B cell (primary cell): ENCODE data around the gene MUS81. TPM values are rescaled to one million over a fixed set of nuclear protein-coding genes. Genes with fewer than 3 reads are reported as not detected.

Experiments
- ATAC-seq: fragments of 200-7000 bp; cut with Tn5 transposase; one replicate; pipeline ENCODE4 v1.10.0; 2021; ENCODE audit warnings: low read depth, mild to moderate bottlenecking, moderate number of reproducible peaks, moderate library complexity
- CTCF ChIA-PET: fragments of 350-600 bp; sonication (Branson Sonifier 250); formaldehyde crosslinking; loops from one replicate; lab custom pipeline; 2021; ENCODE audit warnings: antibody characterized with exemption, inconsistent platforms; lab: Charles Lee
- POLR2A ChIA-PET: fragments of 350-600 bp; sonication (Branson Sonifier 250); formaldehyde crosslinking; loops from one replicate; lab custom pipeline; 2021; ENCODE audit warnings: antibody characterized with exemption; lab: Charles Lee
- DNase-seq: peaks from one replicate; pipeline ENCODE4 v3.0.0; 2013
- H2AFZ ChIP-seq: 2 replicates; pipeline ENCODE4 v1.6.1; 2012; ENCODE audit warnings: mild to moderate bottlenecking, low read depth, low read length; ENCODE audit not compliant: insufficient read depth, poor library complexity, severe bottlenecking
- H3K27ac ChIP-seq, 2 donors: 1 replicate in 1 of 2; 2 replicates in 1 of 2; pipeline ENCODE4 v1.5.1; 2012 to 2013; ENCODE audit warnings: low read length in 2 of 2, mild to moderate bottlenecking in 2 of 2, moderate library complexity in 1 of 2
- H3K27me3 ChIP-seq, 4 experiments: fragments of 200-600 bp in 1 of 4; sonication (generic) in 1 of 4; replicated peaks in 1 of 4; 1 replicate in 2 of 4; 2 replicates in 2 of 4; pipeline versions ENCODE4 v1.6.1 to v1.7.0; 2013 to 2016; ENCODE audit warnings: low read length in 3 of 4, mild to moderate bottlenecking in 2 of 4, mixed read lengths in 1 of 4, moderate library complexity in 1 of 4; ENCODE audit not compliant: insufficient read depth in 4 of 4, control insufficient read depth in 3 of 4; ENCODE audit errors: control extremely low read depth in 1 of 4
- H3K36me3 ChIP-seq, 2 experiments: replicated peaks in 1 of 2; 1 replicate in 1 of 2; 2 replicates in 1 of 2; pipeline versions ENCODE4 v1.6.1 to v1.7.1; 2013; ENCODE audit warnings: low read length in 1 of 2; ENCODE audit not compliant: insufficient read depth in 2 of 2, control insufficient read depth in 1 of 2; ENCODE audit errors: control extremely low read depth in 1 of 2, extremely low read depth in 1 of 2
- H3K4me1 ChIP-seq, 2 donors: fragments of 200-600 bp in 1 of 2; sonication (generic) in 1 of 2; 1 replicate in 1 of 2; 2 replicates in 1 of 2; pipeline versions ENCODE4 v1.5.1 to v1.6.1; 2013 to 2017; ENCODE audit warnings: low read length in 2 of 2; ENCODE audit not compliant: control insufficient read depth in 2 of 2, insufficient read depth in 2 of 2
- H3K4me2 ChIP-seq: replicated peaks from 2 replicates; pipeline ENCODE3; 2012; ENCODE audit warnings: mild to moderate bottlenecking, low read depth, low read length; ENCODE audit not compliant: poor library complexity, severe bottlenecking
- H3K4me3 ChIP-seq, 5 experiments: fragments of 200-600 bp in 1 of 5; sonication (generic) in 1 of 5; 1 replicate in 3 of 5; 2 replicates in 2 of 5; pipeline versions ENCODE4 v1.5.1 to v1.7.0; 2011 to 2016; ENCODE audit warnings: low read length in 4 of 5, mild to moderate bottlenecking in 4 of 5, low read depth in 2 of 5, control low read depth in 1 of 5, moderate library complexity in 1 of 5; ENCODE audit not compliant: insufficient read depth in 1 of 5; ENCODE audit errors: control extremely low read depth in 1 of 5, extremely low read depth in 1 of 5
- H3K79me2 ChIP-seq: fragments of 200-600 bp; sonication (generic); one replicate; pipeline ENCODE4 v1.6.0; 2016; ENCODE audit warnings: low read length; ENCODE audit not compliant: control insufficient read depth, insufficient read depth
- H3K9ac ChIP-seq: fragments of 200-600 bp; sonication (generic); 2 replicates; pipeline ENCODE4 v1.6.1; 2017; ENCODE audit warnings: mild to moderate bottlenecking, low read length, moderate library complexity
- H3K9me3 ChIP-seq, 3 donors: one replicate each; pipeline versions ENCODE4 v1.6.1 to v1.7.1; 2013; ENCODE audit warnings: low read length in 2 of 3; ENCODE audit not compliant: control insufficient read depth in 2 of 3, insufficient read depth in 1 of 3; ENCODE audit errors: control extremely low read depth in 1 of 3
- H4K20me1 ChIP-seq: 2 replicates; pipeline ENCODE4 v1.6.0; 2012; ENCODE audit warnings: mild to moderate bottlenecking, low read length; ENCODE audit not compliant: insufficient read depth, control insufficient read depth, poor library complexity, severe bottlenecking
- H3K27ac Mint-ChIP-seq: one replicate; pipeline ENCODE4 v1.8.0; 2021; ENCODE audit warnings: mixed read lengths
- H3K27me3 Mint-ChIP-seq: one replicate; pipeline ENCODE4 v1.8.0; 2021; ENCODE audit warnings: mixed read lengths
- H3K4me1 Mint-ChIP-seq: one replicate; pipeline ENCODE4 v1.8.0; 2021; ENCODE audit warnings: mixed read lengths
- H3K4me3 Mint-ChIP-seq: one replicate; pipeline ENCODE4 v1.8.0; 2021; ENCODE audit warnings: mixed read lengths
- H3K9me3 Mint-ChIP-seq: one replicate; pipeline ENCODE4 v1.8.0; 2022; ENCODE audit warnings: mixed read lengths; ENCODE audit not compliant: insufficient read depth
- CTCF ChIP-seq: fragments of 200-600 bp; IDR thresholded peaks from one replicate; pipeline ENCODE4 v1.8.0; 2022; ENCODE audit warnings: antibody characterized with exemption, mild to moderate bottlenecking
- EZH2 ChIP-seq: IDR thresholded peaks from 2 replicates; pipeline ENCODE4 v1.6.1; 2012; ENCODE audit warnings: borderline replicate concordance, low read depth, mild to moderate bottlenecking, moderate library complexity, low read length; ENCODE audit not compliant: insufficient read depth, poor library complexity, severe bottlenecking
- WGBS: methylation state at CpG from one replicate; pipeline ENCODE4 v1.1.5; 2013; ENCODE audit warnings: missing lambda C conversion rate; ENCODE audit not compliant: insufficient coverage; 5-methylcytosine and 5-hydroxymethylcytosine counted together
- intact Hi-C: fragments of 100-400 bp; cut with micrococcal nuclease; formaldehyde crosslinking; loops from one replicate; pipeline ENCODE4 v1.10.0; 2022
- polyA plus RNA-seq: library from polyadenylated mRNA; depleted of rRNA; stranded (reverse); fragments of >200 nt; gene quantifications from 2 replicates; pipeline ENCODE4 v1.2.3, GENCODE V29; 2012
- total RNA-seq, 2 donors: library from RNA; stranded (reverse); fragments of 120-200 nt in 1 of 2; gene quantifications; 1 replicate in 1 of 2; 2 replicates in 1 of 2; pipeline versions ENCODE4 v1.2.3 to v1.2.4, GENCODE V29; 2013 to 2022

The MUS81 gene
- total and polyA plus RNA-seq, 2 donors (not counting 1 experiment from before 2014, with no cell fraction given), result 74.5 to 134 TPM

GRCh38 chr11:65903715-65904114, 43.5 kb downstream of the MUS81 start:
- no peak overlapping the region for H2AFZ ChIP-seq
- H3K79me2 ChIP-seq, result no peaks in the 10 kb centered on the region
- H3K36me3 ChIP-seq, result no peaks in the 10 kb centered on the region
- TF ChIP-seq CTCF, result no peak
- TF ChIP-seq EZH2, result no peak
- 98% methylated on average over 7 of the region's 8 CpGs for WGBS
- no peak overlapping the region for H3K4me3 ChIP-seq
- Mint-ChIP-seq H3K27me3 (peaks cover 29% of the 10 kb centered on the region), H3K4me1 (peaks cover 10% of the 10 kb centered on the region), H3K27ac (no peak overlapping the region), H3K4me3 (no peak overlapping the region), H3K9me3 (no peaks in the 10 kb centered on the region)
- H3K27ac ChIP-seq, result no peak overlapping the region
- peaks cover 0 to 10% (median 0%) of the 10 kb centered on the region in 3 donors for H3K9me3 ChIP-seq
- intact Hi-C loops, result no loop called here
- ATAC-seq (no peak), DNase-seq (no peak)
- no peak overlapping the region for H3K4me2 ChIP-seq
- POLR2A ChIA-PET, result interaction anchor here (0.6 kb wide), 1 partner anchor 16 kb away, joined by 3 read pairs; the partner anchor contains the start of gene FIBP
- H4K20me1 ChIP-seq, result no peaks in the 10 kb centered on the region
- H3K27me3 ChIP-seq, result peaks cover 0 to 39% (median 16%) of the 10 kb centered on the region in 4 experiments
- CTCF ChIA-PET, result no interaction called here
- no peak overlapping the region for H3K9ac ChIP-seq
- H3K4me1 ChIP-seq, result peaks cover 20% of the 10 kb centered on the region in 2 donors

- Histone ChIP-seq H3K9ac (no peak overlapping the region), H3K27ac (no peak overlapping the region), H3K9me3 (no peaks in the 10 kb centered on the region), H2AFZ (no peak overlapping the region), H3K27me3 (peaks cover 0 to 37% (median 10%) of the 10 kb centered on the region in 4 experiments), H3K36me3 (no peaks in the 10 kb centered on the region), H3K4me2 (no peak overlapping the region), H3K4me1 (no peaks in the 10 kb centered on the region), H3K4me3 (no peak overlapping the region), H4K20me1 (no peaks in the 10 kb centered on the region), H3K79me2 (no peaks in the 10 kb centered on the region)
- H3K4me3 Mint-ChIP-seq, result no peak overlapping the region
- peaks cover 4% of the 10 kb centered on the region for H3K4me1 Mint-ChIP-seq
- H3K27ac Mint-ChIP-seq, result no peak overlapping the region
- WGBS, result 89% methylated on average over 4 of the region's 5 CpGs
- POLR2A ChIA-PET, result interaction anchor here (0.6 kb wide), 1 partner anchor 24 kb away, joined by 4 read pairs; no protein-coding TSS in a partner anchor
- no peak for DNase-seq
- peaks cover 39% of the 10 kb centered on the region for H3K27me3 Mint-ChIP-seq
- ATAC-seq, result no peak
- intact Hi-C loops, result no loop called here
- H3K9me3 Mint-ChIP-seq, result no peaks in the 10 kb centered on the region
- CTCF ChIA-PET, result interaction anchor here (1.2 to 1.7 kb wide), 2 partner anchors 18 to 54 kb away, joined by 3 to 6 read pairs; partner anchors contain the start of gene FIBP
- TF ChIP-seq EZH2 (no peak), CTCF (no peak)
Measured at GRCh38 chr11:65906602-65907001, 46.4 kb downstream of the MUS81 start.
